ENCODE data around the gene ZNF384. TPM values are rescaled to one million over a fixed set of nuclear protein-coding genes. Genes with fewer than 3 reads are reported as not detected.
"Not testable (repeated sequence)": the region's sequence is repeated elsewhere in the genome, so short reads cannot be mapped to it uniquely, and the experiment has no call there.

Gene ZNF384
- total RNA-seq, 1 donor from 2014 or later, result 164 TPM

- H3K9me3 Mint-ChIP-seq (ENCODE audit: low read depth), result peaks cover 6% of the 10 kb centered on the region
- H3K27me3 Mint-ChIP-seq, result peaks cover 10% of the 10 kb centered on the region
- no peak overlapping the region for H3K27ac Mint-ChIP-seq
- TF ChIP-seq, protein P1, sequence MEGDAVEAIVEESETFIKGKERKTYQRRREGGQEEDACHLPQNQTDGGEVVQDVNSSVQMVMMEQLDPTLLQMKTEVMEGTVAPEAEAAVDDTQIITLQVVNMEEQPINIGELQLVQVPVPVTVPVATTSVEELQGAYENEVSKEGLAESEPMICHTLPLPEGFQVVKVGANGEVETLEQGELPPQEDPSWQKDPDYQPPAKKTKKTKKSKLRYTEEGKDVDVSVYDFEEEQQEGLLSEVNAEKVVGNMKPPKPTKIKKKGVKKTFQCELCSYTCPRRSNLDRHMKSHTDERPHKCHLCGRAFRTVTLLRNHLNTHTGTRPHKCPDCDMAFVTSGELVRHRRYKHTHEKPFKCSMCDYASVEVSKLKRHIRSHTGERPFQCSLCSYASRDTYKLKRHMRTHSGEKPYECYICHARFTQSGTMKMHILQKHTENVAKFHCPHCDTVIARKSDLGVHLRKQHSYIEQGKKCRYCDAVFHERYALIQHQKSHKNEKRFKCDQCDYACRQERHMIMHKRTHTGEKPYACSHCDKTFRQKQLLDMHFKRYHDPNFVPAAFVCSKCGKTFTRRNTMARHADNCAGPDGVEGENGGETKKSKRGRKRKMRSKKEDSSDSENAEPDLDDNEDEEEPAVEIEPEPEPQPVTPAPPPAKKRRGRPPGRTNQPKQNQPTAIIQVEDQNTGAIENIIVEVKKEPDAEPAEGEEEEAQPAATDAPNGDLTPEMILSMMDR (IDR thresholded peaks at IDR 0.05; ENCODE audit: unreplicated experiment), result no peak
- H3K4me1 Mint-ChIP-seq (ENCODE audit: low read depth), result peaks cover 11% of the 10 kb centered on the region
- H3K36me3 Mint-ChIP-seq (ENCODE audit: insufficient read depth), result peaks cover 8% of the 10 kb centered on the region
- no peak for DNase-seq (ENCODE audit: low spot score, unreplicated experiment)
- H3K4me3 Mint-ChIP-seq (ENCODE audit: low read depth), result no peak overlapping the region
These were observed 33.7 kb upstream of the ZNF384 start for GRCh38 chr12:6722863-6723262.

GRCh38 chr12:6716874-6717437, 27.8 kb upstream of the ZNF384 start:
- Mint-ChIP-seq H3K4me1 (ENCODE audit: low read depth) (no peaks in the 10 kb centered on the region), H3K4me3 (ENCODE audit: low read depth) (no peak overlapping the region), H3K9me3 (ENCODE audit: low read depth) (peaks cover 7% of the 10 kb centered on the region), H3K36me3 (ENCODE audit: insufficient read depth) (no peaks in the 10 kb centered on the region), H3K27ac (no peak overlapping the region), H3K27me3 (peaks cover 16% of the 10 kb centered on the region)
- TF ChIP-seq, protein P1 (IDR thresholded peaks at IDR 0.05; ENCODE audit: unreplicated experiment), result no peak
- no peak for DNase-seq (ENCODE audit: low spot score, unreplicated experiment)

- not testable (repeated sequence) for H3K36me3 Mint-ChIP-seq (ENCODE audit: insufficient read depth); H3K4me3 Mint-ChIP-seq (ENCODE audit: low read depth); H3K9me3 Mint-ChIP-seq (ENCODE audit: low read depth); H3K27ac Mint-ChIP-seq; H3K4me1 Mint-ChIP-seq (ENCODE audit: low read depth); DNase-seq (ENCODE audit: low spot score, unreplicated experiment)
- peaks cover 13% of the 10 kb centered on the region for H3K27me3 Mint-ChIP-seq
These were observed 27.1 kb upstream of the ZNF384 start for GRCh38 chr12:6716031-6716873.

GRCh38 chr12:6708960-6709394, 19.8 kb upstream of the ZNF384 start:
- Mint-ChIP-seq H3K27ac (no peak overlapping the region), H3K36me3 (ENCODE audit: insufficient read depth) (no peaks in the 10 kb centered on the region)

DNA sequence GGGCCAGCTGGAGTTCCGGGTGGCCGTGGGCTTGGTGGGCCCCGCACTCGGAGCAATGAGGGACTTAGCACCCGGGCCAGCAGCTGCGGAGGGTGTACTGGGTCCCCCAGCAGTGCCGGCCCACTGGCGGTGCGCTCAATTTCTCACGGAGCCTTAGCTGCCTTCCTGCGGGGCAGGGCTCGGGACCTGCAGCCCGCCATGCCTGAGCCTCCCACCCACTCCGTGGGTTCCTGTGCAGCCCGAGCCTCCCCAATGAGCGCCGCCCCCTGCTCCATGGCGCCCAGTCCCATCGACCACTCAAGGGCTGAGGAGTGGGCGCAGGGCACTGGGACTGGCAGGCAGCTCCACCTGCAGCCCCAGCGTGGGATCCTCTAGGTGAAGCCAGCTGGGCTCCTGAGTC, 19.2 kb upstream of the ZNF384 start:
- not testable (repeated sequence) for H3K4me1 Mint-ChIP-seq (ENCODE audit: low read depth); H3K36me3 Mint-ChIP-seq (ENCODE audit: insufficient read depth); DNase-seq (ENCODE audit: low spot score, unreplicated experiment); H3K4me3 Mint-ChIP-seq (ENCODE audit: low read depth); H3K27ac Mint-ChIP-seq; H3K9me3 Mint-ChIP-seq (ENCODE audit: low read depth)
- peaks cover 25% of the 10 kb centered on the region for H3K27me3 Mint-ChIP-seq

More at GRCh38 chr12:6708960-6709394, 19.8 kb upstream of the ZNF384 start:
- H3K9me3 Mint-ChIP-seq (ENCODE audit: low read depth), result no peaks in the 10 kb centered on the region
- TF ChIP-seq, protein P1 (IDR thresholded peaks at IDR 0.05; ENCODE audit: unreplicated experiment), result no peak
- no peak for DNase-seq (ENCODE audit: low spot score, unreplicated experiment)
- no peaks in the 10 kb centered on the region for H3K4me1 Mint-ChIP-seq (ENCODE audit: low read depth)
- peaks cover 20% of the 10 kb centered on the region for H3K27me3 Mint-ChIP-seq
- H3K4me3 Mint-ChIP-seq (ENCODE audit: low read depth), result no peak overlapping the region

- Mint-ChIP-seq H3K36me3 (ENCODE audit: insufficient read depth) (no peaks in the 10 kb centered on the region), H3K27ac (no peak overlapping the region), H3K27me3 (peaks cover 60% of the 10 kb centered on the region), H3K9me3 (ENCODE audit: low read depth) (no peaks in the 10 kb centered on the region), H3K4me1 (ENCODE audit: low read depth) (peaks cover 9% of the 10 kb centered on the region), H3K4me3 (ENCODE audit: low read depth) (no peak overlapping the region)
- TF ChIP-seq, protein P1 (IDR thresholded peaks at IDR 0.05; ENCODE audit: unreplicated experiment), result no peak
- no peak for DNase-seq (ENCODE audit: low spot score, unreplicated experiment)
These were observed 14.5 kb upstream of the ZNF384 start for GRCh38 chr12:6703631-6704030.
